ENCODE data around the gene PGC.

- TF ChIP-seq POLR2AphosphoS5 (IDR thresholded peaks at IDR 0.05) = no peak
- TF ChIP-seq POLR2A (IDR thresholded peaks at IDR 0.05) = no peak
- no peak for TF ChIP-seq CTCF (IDR thresholded peaks at IDR 0.05)
- TF ChIP-seq EP300 (IDR thresholded peaks at IDR 0.05) = no peak
Observed at GRCh38 chr6:41739041-41739440, 8.2 kb downstream of the PGC start.
